GM10266 (cell line): Measurements from ENCODE around the gene LYZL6.

Experiments
- DNase-seq: peaks from one replicate; pipeline ENCODE4 v3.0.0; 2012; ENCODE audit errors: extremely low spot score
- CTCF ChIP-seq: IDR thresholded peaks from 2 replicates; pipeline ENCODE4 v1.5.1; 2012; ENCODE audit warnings: mild to moderate bottlenecking, low read depth; ENCODE audit not compliant: control insufficient read depth, insufficient read depth; ENCODE audit errors: missing control alignments

Gene LYZL6

GRCh38 chr17:35981246-35981645 lies 37.7 kb upstream of the LYZL6 start, which contains the start of gene CCL16:
Gene CCL16, minus strand, starts transcription at chr17:35981497. Its CDS starts 77 bp downstream, at chr17:35981420.
- DNase-seq = no peak
- TF ChIP-seq CTCF = no peak

GRCh38 chr17:35978346-35978745 lies 34.8 kb upstream of the LYZL6 start:
- no peak for TF ChIP-seq CTCF
- DNase-seq = no peak

GRCh38 chr17:35977509-35977908 lies 34.0 kb upstream of the LYZL6 start:
- TF ChIP-seq CTCF = no peak
- DNase-seq = no peak

- no peak for TF ChIP-seq CTCF
- DNase-seq = no peak
Measured at GRCh38 chr17:35973333-35974260, 30.1 kb upstream of the LYZL6 start.

- TF ChIP-seq CTCF = no peak
Measured at GRCh38 chr17:35972945-35973332, 29.4 kb upstream of the LYZL6 start.

GRCh38 chr17:35972535-35972934 lies 29.0 kb upstream of the LYZL6 start:
- no peak for DNase-seq
- TF ChIP-seq CTCF = no peak

More at GRCh38 chr17:35972945-35973332, 29.4 kb upstream of the LYZL6 start:
- no peak for DNase-seq

GRCh38 chr17:35972066-35972465 lies 28.6 kb upstream of the LYZL6 start:
- DNase-seq = no peak
- no peak for TF ChIP-seq CTCF
